ENCODE measurements around the gene RPLP1. TPM values are rescaled to one million over a fixed set of nuclear protein-coding genes. Genes with fewer than 3 reads are reported as not detected.

The RPLP1 gene
- total and polyA plus RNA-seq, 2 of the 8 experiments (the other 6 are each of a cell fraction or from before 2014, with no cell fraction given): 2,089 to 4,387 TPM

GRCh38 chr15:69502470-69503045 lies 49.9 kb downstream of the RPLP1 start:
- Histone ChIP-seq H3K79me1 (ENCODE audit: low read depth, low read length) (no peaks in the 10 kb centered on the region), H3K27me3 (replicated peaks in 1 of 4; ENCODE audit: control insufficient read depth in 3 of 4, extremely low read depth in 1 of 4, insufficient read depth in 3 of 4, low read length in 3 of 4) (no peaks in the 10 kb centered on the region), H2BK15ac (ENCODE audit: low read length) (no peak overlapping the region), H3K4ac (replicated peaks; ENCODE audit: insufficient read length, low read depth, low read length) (no peak overlapping the region), H3K79me2 (ENCODE audit: control insufficient read depth in 1 of 2, insufficient read depth in 2 of 2, low read length in 2 of 2) (no peaks in the 10 kb centered on the region), H2AK5ac (ENCODE audit: low read depth, low read length) (no peak overlapping the region), H2BK20ac (ENCODE audit: low read length) (no peak overlapping the region), H4K8ac (ENCODE audit: extremely low read depth, insufficient read depth, low read length) (no peak overlapping the region; the same call in 1 of the 2 replicates), H3K36me3 (ENCODE audit: control insufficient read depth in 2 of 4, insufficient read depth in 4 of 4, low read length in 3 of 4) (no peaks in the 10 kb centered on the region), H3K27ac (ENCODE audit: low read depth, low read length) (no peak overlapping the region), H3K4me2 (ENCODE audit: insufficient read depth in 1 of 2, low read depth in 2 of 2, low read length in 2 of 2) (no peak overlapping the region), H2BK12ac (ENCODE audit: low read depth, low read length) (no peak overlapping the region), H3K4me3 (ENCODE audit: extremely low read depth in 1 of 4, insufficient read depth in 2 of 4, low read depth in 3 of 4, low read length in 4 of 4) (no peak overlapping the region), H3K23ac (ENCODE audit: insufficient read length) (no peak overlapping the region), H4K5ac (ENCODE audit: insufficient read length, low read depth, low read length) (no peak overlapping the region), H2BK120ac (replicated peaks; ENCODE audit: low read depth, low read length) (no peak overlapping the region), H3K9ac (replicated peaks in 1 of 4; ENCODE audit: extremely low read depth in 1 of 4, low read depth in 3 of 4, low read length in 3 of 4) (no peak overlapping the region), H3K23me2 (ENCODE audit: low read depth, low read length) (no peaks in the 10 kb centered on the region), H3K9me3 (ENCODE audit: insufficient read depth in 2 of 2, low read depth in 1 of 2, low read length in 1 of 2) (no peaks in the 10 kb centered on the region), H4K91ac (replicated peaks; ENCODE audit: insufficient read length, low read length) (no peak overlapping the region), H3K18ac (ENCODE audit: extremely low read depth, low read length) (no peak overlapping the region), H4K20me1 (replicated peaks in 1 of 2; ENCODE audit: control insufficient read depth in 1 of 2, insufficient read depth in 2 of 2, low read length in 2 of 2) (peaks cover 0 to 2% of the 10 kb centered on the region in 2 experiments), H3K4me1 (replicated peaks in 1 of 4; ENCODE audit: control insufficient read depth in 3 of 4, insufficient read depth in 4 of 4, low read length in 3 of 4) (peaks cover 0 to 4% (median 3%) of the 10 kb centered on the region in 4 experiments; a peak in 5 of 7 replicates), H3K14ac (ENCODE audit: insufficient read length) (no peak overlapping the region), H2AFZ (ENCODE audit: low read length) (no peak overlapping the region), H3K56ac (replicated peaks; ENCODE audit: insufficient read length, low read depth, low read length) (no peak overlapping the region), H2BK5ac (ENCODE audit: low read depth, low read length) (no peak overlapping the region)
- WGBS, 2 experiments (ENCODE audit: extremely low coverage in 1 of 2, insufficient coverage in 1 of 2, insufficient read length in 1 of 2, insufficient replicate concordance in 2 of 2, low coverage in 1 of 2, low lambda C conversion rate in 2 of 2, missing lambda C conversion rate in 1 of 2): 91% methylated on average over 10 of the region's 10 CpGs; no CpG with 5 or more reads in 1 of the 2 experiments
- peak in 1 of 2 experiments; percentile 52 for DNase-seq (ENCODE audit: low read depth in 1 of 2, low spot score in 2 of 2)
- TF ChIP-seq CTBP2 (IDR thresholded peaks at IDR 0.05; ENCODE audit: borderline replicate concordance, insufficient read depth, insufficient read length, low read length): no peak
- TF ChIP-seq CTCF (IDR thresholded peaks at IDR 0.05; ENCODE audit: control extremely low read depth in 1 of 3, insufficient read depth in 1 of 3, low read depth in 1 of 3, low read length in 3 of 3): peak in 2 of 3 experiments; percentile 39 to 42; a peak in 3 of 4 replicates
- FAIRE-seq: no peak
- ChIA-PET CTCF (ENCODE audit: partially characterized antibody) (interaction anchor here (0.6 to 7.1 kb wide), 30 partner anchors 9 to 987 kb away, joined by 3 to 49 read pairs (median 4); no protein-coding TSS in a partner anchor), POLR2A (ENCODE audit: partially characterized antibody) (interaction anchor here (0.6 kb wide), 1 partner anchor 256 kb away, joined by 3 read pairs; no protein-coding TSS in a partner anchor)

All from H1 (cell line).